Measurements from ENCODE around the gene TNPO2. TPM values are rescaled to one million over a fixed set of nuclear protein-coding genes. Genes with fewer than 3 reads are reported as not detected.
A peak's percentile ranks its signal among the peaks of the same experiment; 100 is the strongest.

The TNPO2 gene
- total and polyA plus RNA-seq, 2 of the 13 experiments (the other 11 are each of a cell fraction or from before 2014, with no cell fraction given) = 31.7 to 61.0 TPM

DNA sequence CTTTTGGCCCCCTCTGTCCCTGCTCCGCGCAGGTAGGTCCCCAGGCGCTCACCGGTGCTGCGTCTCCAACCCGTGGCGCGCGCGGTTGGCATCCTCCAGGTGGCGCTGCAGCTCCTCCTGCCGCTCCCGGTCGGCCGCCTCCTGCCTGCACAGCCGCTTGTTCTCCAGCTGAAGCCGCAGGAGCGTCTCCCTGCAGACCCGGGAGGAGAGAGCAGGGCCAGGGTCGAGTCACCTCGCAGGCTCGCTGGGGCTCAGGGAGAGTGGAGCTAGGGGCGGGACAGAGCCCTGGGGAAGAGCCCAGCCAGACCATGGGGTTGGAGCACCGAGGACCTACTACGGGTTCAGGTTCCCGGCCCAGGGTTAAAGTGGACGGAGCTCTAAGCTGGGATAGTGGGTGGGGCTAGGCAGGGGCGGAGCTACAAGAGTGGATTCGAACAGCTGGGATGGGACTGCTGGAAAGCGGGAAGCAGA is 42.4 kb upstream of the TNPO2 start (continued):
- TF ChIP-seq, protein P1, sequence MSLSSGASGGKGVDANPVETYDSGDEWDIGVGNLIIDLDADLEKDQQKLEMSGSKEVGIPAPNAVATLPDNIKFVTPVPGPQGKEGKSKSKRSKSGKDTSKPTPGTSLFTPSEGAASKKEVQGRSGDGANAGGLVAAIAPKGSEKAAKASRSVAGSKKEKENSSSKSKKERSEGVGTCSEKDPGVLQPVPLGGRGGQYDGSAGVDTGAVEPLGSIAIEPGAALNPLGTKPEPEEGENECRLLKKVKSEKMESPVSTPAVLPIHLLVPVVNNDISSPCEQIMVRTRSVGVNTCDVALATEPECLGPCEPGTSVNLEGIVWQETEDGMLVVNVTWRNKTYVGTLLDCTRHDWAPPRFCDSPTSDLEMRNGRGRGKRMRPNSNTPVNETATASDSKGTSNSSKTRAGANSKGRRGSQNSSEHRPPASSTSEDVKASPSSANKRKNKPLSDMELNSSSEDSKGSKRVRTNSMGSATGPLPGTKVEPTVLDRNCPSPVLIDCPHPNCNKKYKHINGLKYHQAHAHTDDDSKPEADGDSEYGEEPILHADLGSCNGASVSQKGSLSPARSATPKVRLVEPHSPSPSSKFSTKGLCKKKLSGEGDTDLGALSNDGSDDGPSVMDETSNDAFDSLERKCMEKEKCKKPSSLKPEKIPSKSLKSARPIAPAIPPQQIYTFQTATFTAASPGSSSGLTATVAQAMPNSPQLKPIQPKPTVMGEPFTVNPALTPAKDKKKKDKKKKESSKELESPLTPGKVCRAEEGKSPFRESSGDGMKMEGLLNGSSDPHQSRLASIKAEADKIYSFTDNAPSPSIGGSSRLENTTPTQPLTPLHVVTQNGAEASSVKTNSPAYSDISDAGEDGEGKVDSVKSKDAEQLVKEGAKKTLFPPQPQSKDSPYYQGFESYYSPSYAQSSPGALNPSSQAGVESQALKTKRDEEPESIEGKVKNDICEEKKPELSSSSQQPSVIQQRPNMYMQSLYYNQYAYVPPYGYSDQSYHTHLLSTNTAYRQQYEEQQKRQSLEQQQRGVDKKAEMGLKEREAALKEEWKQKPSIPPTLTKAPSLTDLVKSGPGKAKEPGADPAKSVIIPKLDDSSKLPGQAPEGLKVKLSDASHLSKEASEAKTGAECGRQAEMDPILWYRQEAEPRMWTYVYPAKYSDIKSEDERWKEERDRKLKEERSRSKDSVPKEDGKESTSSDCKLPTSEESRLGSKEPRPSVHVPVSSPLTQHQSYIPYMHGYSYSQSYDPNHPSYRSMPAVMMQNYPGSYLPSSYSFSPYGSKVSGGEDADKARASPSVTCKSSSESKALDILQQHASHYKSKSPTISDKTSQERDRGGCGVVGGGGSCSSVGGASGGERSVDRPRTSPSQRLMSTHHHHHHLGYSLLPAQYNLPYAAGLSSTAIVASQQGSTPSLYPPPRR (CRISPR knock-in tag; IDR thresholded peaks at IDR 0.05; ENCODE audit: borderline replicate concordance) = no peak; the same call in 1 of the 2 replicates
- TF ChIP-seq ZNF589 (CRISPR knock-in tag; conservative IDR thresholded peaks at IDR 0.05) (peak; percentile 52; the same call in 1 of the 2 replicates), MBD4 (IDR thresholded peaks at IDR 0.05; ENCODE audit: borderline replicate concordance, low read length) (no peak), HNRNPLL (IDR thresholded peaks at IDR 0.05; ENCODE audit: low read depth, low read length, poor library complexity, severe bottlenecking) (peak; percentile 77), CCAR2 (optimal IDR thresholded peaks at IDR 0.05; ENCODE audit: low read depth, low read length) (no peak), IRF2 (CRISPR knock-in tag; IDR thresholded peaks at IDR 0.05) (peak; percentile 83), YEATS4 (CRISPR knock-in tag; IDR thresholded peaks at IDR 0.05; ENCODE audit: borderline replicate concordance) (peak; percentile 68; the same call in 1 of the 2 replicates), KDM2A (CRISPR knock-in tag; IDR thresholded peaks at IDR 0.05; ENCODE audit: borderline replicate concordance, low read depth) (peak; percentile 96), ZNF20 (CRISPR knock-in tag; IDR thresholded peaks at IDR 0.05) (no peak), FOXP1 (IDR thresholded peaks at IDR 0.05) (no peak), FOXP1 (CRISPR knock-in tag; IDR thresholded peaks at IDR 0.05) (no peak), CBFB (CRISPR knock-in tag; IDR thresholded peaks at IDR 0.05) (no peak), ZNF569 (CRISPR knock-in tag; IDR thresholded peaks at IDR 0.05; ENCODE audit: borderline replicate concordance) (no peak), ZNF564 (CRISPR knock-in tag; IDR thresholded peaks at IDR 0.05) (no peak), ZNF629 (CRISPR knock-in tag; conservative IDR thresholded peaks at IDR 0.05) (0 out of 2 replicates have a peak, but pooled peaks have one; percentile 18), ZZZ3 (CRISPR knock-in tag; IDR thresholded peaks at IDR 0.05; ENCODE audit: borderline replicate concordance) (no peak), ZNF549 (CRISPR knock-in tag; IDR thresholded peaks at IDR 0.05) (no peak), POLR2G (IDR thresholded peaks at IDR 0.05; ENCODE audit: low read depth, low read length) (peak; percentile 45; the same call in 1 of the 2 replicates), NBN (conservative IDR thresholded peaks at IDR 0.05) (no peak), CREB1 (IDR thresholded peaks at IDR 0.05) (no peak), CREB1 (CRISPR knock-in tag; IDR thresholded peaks at IDR 0.05) (no peak), MATR3 (CRISPR knock-in tag; IDR thresholded peaks at IDR 0.05) (no peak), ZNF33A (CRISPR knock-in tag; IDR thresholded peaks at IDR 0.05; ENCODE audit: borderline replicate concordance) (no peak), NFKB2 (CRISPR knock-in tag; IDR thresholded peaks at IDR 0.05; ENCODE audit: borderline replicate concordance) (peak; percentile 67; the same call in 1 of the 2 replicates), RXRA (CRISPR knock-in tag; IDR thresholded peaks at IDR 0.05) (peak; percentile 58; the same call in 1 of the 2 replicates)
- TF ChIP-seq, protein P2, sequence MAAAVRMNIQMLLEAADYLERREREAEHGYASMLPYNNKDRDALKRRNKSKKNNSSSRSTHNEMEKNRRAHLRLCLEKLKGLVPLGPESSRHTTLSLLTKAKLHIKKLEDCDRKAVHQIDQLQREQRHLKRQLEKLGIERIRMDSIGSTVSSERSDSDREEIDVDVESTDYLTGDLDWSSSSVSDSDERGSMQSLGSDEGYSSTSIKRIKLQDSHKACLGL (CRISPR knock-in tag; IDR thresholded peaks at IDR 0.05) = peak; percentile 57; the same call in 1 of the 2 replicates
- TF ChIP-seq, protein P3, sequence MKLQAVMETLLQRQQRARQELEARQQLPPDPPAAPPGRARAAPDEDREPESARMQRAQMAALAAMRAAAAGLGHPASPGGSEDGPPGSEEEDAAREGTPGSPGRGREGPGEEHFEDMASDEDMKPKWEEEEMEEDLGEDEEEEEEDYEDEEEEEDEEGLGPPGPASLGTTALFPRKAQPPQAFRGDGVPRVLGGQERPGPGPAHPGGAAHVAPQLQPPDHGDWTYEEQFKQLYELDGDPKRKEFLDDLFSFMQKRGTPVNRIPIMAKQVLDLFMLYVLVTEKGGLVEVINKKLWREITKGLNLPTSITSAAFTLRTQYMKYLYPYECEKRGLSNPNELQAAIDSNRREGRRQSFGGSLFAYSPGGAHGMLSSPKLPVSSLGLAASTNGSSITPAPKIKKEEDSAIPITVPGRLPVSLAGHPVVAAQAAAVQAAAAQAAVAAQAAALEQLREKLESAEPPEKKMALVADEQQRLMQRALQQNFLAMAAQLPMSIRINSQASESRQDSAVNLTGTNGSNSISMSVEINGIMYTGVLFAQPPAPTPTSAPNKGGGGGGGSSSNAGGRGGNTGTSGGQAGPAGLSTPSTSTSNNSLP (IDR thresholded peaks at IDR 0.05; ENCODE audit: low read depth, low read length) = no peak
